ENCODE data around the gene RAB10. TPM values are rescaled to one million over a fixed set of nuclear protein-coding genes. Genes with fewer than 3 reads are reported as not detected.

RAB10 gene
- total and polyA plus RNA-seq, 4 donors = 26.6 to 52.2 (median 41.6) TPM

DNA sequence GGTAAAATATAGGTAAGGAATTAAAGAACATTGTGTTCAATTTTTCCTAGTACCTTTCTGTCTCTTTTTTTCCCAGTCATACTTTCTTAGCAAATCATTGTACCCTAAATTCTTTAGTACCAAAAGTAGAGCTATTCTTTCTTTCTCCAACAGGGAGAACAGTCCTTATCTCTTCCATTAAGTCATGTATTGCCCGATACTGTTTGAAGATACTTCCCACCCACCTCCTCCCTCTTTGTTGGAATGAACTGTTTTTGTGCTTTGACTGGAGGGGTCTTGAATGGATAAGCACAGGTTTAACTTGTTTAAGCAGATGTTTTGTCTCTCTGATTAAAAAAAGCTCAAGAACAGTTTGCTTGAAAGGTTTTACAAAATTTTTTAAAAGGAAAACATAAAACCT, 41.3 kb downstream of the RAB10 start:
- Histone ChIP-seq H3K27me3 (ENCODE audit: control insufficient read depth in 4 of 4, insufficient read depth in 4 of 4, low read length in 3 of 4) (no peaks in the 10 kb centered on the region), H3K4me3 (ENCODE audit: low read depth in 1 of 3, low read length in 3 of 3) (no peak overlapping the region), H3K9ac (ENCODE audit: low read depth in 1 of 2, low read length in 2 of 2) (no peak overlapping the region), H3K27ac (ENCODE audit: low read depth in 1 of 2, low read length in 2 of 2) (no peak overlapping the region), H3K36me3 (ENCODE audit: control insufficient read depth in 4 of 4, insufficient read depth in 3 of 4, low read depth in 1 of 4, low read length in 3 of 4) (no peaks in the 10 kb centered on the region), H3K4me1 (ENCODE audit: control insufficient read depth in 4 of 4, insufficient read depth in 4 of 4, low read length in 3 of 4) (peaks cover 8 to 20% (median 15%) of the 10 kb centered on the region in 4 donors), H3K9me3 (ENCODE audit: control insufficient read depth in 4 of 4, low read length in 3 of 4) (no peaks in the 10 kb centered on the region)
- TF ChIP-seq NR2F2 (IDR thresholded peaks at IDR 0.05) (no peak), HNF4G (IDR thresholded peaks at IDR 0.05) (no peak), YY1 (IDR thresholded peaks at IDR 0.05) (no peak), RXRA (IDR thresholded peaks at IDR 0.05) (no peak), TAF1 (conservative IDR thresholded peaks at IDR 0.05) (no peak), RAD21 (IDR thresholded peaks at IDR 0.05) (no peak), GABPA (IDR thresholded peaks at IDR 0.05 in 1 of 2, conservative IDR thresholded peaks at IDR 0.05 in 1 of 2) (no peak), EGR1 (IDR thresholded peaks at IDR 0.05; ENCODE audit: low read depth in 2 of 2) (no peak), HNF4A (conservative IDR thresholded peaks at IDR 0.05) (no peak), FOXA2 (IDR thresholded peaks at IDR 0.05) (no peak), SP1 (IDR thresholded peaks at IDR 0.05) (no peak), FOXA1 (IDR thresholded peaks at IDR 0.05) (no peak)
- TF ChIP-seq, protein P1, sequence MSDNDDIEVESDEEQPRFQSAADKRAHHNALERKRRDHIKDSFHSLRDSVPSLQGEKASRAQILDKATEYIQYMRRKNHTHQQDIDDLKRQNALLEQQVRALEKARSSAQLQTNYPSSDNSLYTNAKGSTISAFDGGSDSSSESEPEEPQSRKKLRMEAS (IDR thresholded peaks at IDR 0.05) = no peak
- TF ChIP-seq, protein P2, sequence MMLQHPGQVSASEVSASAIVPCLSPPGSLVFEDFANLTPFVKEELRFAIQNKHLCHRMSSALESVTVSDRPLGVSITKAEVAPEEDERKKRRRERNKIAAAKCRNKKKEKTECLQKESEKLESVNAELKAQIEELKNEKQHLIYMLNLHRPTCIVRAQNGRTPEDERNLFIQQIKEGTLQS (IDR thresholded peaks at IDR 0.05) = no peak
- TF ChIP-seq, protein P3, sequence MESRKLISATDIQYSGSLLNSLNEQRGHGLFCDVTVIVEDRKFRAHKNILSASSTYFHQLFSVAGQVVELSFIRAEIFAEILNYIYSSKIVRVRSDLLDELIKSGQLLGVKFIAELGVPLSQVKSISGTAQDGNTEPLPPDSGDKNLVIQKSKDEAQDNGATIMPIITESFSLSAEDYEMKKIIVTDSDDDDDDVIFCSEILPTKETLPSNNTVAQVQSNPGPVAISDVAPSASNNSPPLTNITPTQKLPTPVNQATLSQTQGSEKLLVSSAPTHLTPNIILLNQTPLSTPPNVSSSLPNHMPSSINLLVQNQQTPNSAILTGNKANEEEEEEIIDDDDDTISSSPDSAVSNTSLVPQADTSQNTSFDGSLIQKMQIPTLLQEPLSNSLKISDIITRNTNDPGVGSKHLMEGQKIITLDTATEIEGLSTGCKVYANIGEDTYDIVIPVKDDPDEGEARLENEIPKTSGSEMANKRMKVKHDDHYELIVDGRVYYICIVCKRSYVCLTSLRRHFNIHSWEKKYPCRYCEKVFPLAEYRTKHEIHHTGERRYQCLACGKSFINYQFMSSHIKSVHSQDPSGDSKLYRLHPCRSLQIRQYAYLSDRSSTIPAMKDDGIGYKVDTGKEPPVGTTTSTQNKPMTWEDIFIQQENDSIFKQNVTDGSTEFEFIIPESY (IDR thresholded peaks at IDR 0.05) = no peak
- TF ChIP-seq, protein P4, sequence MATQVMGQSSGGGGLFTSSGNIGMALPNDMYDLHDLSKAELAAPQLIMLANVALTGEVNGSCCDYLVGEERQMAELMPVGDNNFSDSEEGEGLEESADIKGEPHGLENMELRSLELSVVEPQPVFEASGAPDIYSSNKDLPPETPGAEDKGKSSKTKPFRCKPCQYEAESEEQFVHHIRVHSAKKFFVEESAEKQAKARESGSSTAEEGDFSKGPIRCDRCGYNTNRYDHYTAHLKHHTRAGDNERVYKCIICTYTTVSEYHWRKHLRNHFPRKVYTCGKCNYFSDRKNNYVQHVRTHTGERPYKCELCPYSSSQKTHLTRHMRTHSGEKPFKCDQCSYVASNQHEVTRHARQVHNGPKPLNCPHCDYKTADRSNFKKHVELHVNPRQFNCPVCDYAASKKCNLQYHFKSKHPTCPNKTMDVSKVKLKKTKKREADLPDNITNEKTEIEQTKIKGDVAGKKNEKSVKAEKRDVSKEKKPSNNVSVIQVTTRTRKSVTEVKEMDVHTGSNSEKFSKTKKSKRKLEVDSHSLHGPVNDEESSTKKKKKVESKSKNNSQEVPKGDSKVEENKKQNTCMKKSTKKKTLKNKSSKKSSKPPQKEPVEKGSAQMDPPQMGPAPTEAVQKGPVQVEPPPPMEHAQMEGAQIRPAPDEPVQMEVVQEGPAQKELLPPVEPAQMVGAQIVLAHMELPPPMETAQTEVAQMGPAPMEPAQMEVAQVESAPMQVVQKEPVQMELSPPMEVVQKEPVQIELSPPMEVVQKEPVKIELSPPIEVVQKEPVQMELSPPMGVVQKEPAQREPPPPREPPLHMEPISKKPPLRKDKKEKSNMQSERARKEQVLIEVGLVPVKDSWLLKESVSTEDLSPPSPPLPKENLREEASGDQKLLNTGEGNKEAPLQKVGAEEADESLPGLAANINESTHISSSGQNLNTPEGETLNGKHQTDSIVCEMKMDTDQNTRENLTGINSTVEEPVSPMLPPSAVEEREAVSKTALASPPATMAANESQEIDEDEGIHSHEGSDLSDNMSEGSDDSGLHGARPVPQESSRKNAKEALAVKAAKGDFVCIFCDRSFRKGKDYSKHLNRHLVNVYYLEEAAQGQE (IDR thresholded peaks at IDR 0.05) = no peak
- no peak for DNase-seq (ENCODE audit: low spot score)
- 86% methylated on average over 1 of the region's 1 CpG for WGBS

DNA sequence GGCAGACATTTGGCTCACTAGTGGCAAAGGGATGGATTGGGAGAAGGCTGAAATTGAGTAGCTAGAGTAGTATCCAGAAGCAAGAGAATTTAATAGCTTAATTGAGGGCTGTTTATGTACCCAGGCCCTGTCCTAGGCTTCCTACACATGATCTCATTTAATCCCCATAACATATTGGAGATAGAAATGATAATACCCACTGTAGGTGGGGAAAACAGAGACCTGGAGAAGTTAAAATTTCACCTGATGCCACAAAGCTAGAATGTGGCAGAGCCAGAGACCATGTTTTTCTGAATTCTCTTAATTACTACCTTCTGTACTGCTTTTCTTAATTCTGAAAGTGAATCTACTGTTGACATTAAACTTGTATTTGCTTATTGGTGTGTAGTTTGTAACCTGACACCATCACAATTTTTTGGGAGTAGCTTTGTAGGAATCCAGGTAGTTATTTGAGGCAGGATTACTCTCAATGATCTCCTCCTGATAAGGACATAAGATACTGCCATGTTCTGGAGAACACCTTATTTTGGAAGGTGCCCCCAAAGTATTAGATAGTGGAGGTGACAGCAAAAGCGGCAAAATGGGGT, 42.2 kb downstream of the RAB10 start:
- no peak overlapping the region for H3K9ac ChIP-seq (ENCODE audit: low read depth in 1 of 2, low read length in 2 of 2)
- TF ChIP-seq EGR1 (IDR thresholded peaks at IDR 0.05; ENCODE audit: low read depth in 2 of 2) (no peak), FOXA2 (IDR thresholded peaks at IDR 0.05) (no peak), NR2F2 (IDR thresholded peaks at IDR 0.05) (no peak), TAF1 (conservative IDR thresholded peaks at IDR 0.05) (no peak), YY1 (IDR thresholded peaks at IDR 0.05) (no peak), FOXA1 (IDR thresholded peaks at IDR 0.05) (no peak), SP1 (IDR thresholded peaks at IDR 0.05) (no peak), RXRA (IDR thresholded peaks at IDR 0.05) (no peak)
- TF ChIP-seq, protein P1 (IDR thresholded peaks at IDR 0.05) = no peak
- TF ChIP-seq, protein P5, sequence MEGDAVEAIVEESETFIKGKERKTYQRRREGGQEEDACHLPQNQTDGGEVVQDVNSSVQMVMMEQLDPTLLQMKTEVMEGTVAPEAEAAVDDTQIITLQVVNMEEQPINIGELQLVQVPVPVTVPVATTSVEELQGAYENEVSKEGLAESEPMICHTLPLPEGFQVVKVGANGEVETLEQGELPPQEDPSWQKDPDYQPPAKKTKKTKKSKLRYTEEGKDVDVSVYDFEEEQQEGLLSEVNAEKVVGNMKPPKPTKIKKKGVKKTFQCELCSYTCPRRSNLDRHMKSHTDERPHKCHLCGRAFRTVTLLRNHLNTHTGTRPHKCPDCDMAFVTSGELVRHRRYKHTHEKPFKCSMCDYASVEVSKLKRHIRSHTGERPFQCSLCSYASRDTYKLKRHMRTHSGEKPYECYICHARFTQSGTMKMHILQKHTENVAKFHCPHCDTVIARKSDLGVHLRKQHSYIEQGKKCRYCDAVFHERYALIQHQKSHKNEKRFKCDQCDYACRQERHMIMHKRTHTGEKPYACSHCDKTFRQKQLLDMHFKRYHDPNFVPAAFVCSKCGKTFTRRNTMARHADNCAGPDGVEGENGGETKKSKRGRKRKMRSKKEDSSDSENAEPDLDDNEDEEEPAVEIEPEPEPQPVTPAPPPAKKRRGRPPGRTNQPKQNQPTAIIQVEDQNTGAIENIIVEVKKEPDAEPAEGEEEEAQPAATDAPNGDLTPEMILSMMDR (IDR thresholded peaks at IDR 0.05; ENCODE audit: low read depth, low read length, missing input control) = no peak
- TF ChIP-seq, protein P4 (IDR thresholded peaks at IDR 0.05) = no peak

More for the DNA sequence above, 42.2 kb downstream of the RAB10 start:
- Histone ChIP-seq H3K4me3 (ENCODE audit: low read depth in 1 of 3, low read length in 3 of 3) (no peak overlapping the region), H3K9me3 (ENCODE audit: control insufficient read depth in 4 of 4, low read length in 3 of 4) (no peaks in the 10 kb centered on the region), H3K36me3 (ENCODE audit: control insufficient read depth in 4 of 4, insufficient read depth in 3 of 4, low read depth in 1 of 4, low read length in 3 of 4) (no peaks in the 10 kb centered on the region), H3K27ac (ENCODE audit: low read depth in 1 of 2, low read length in 2 of 2) (no peak overlapping the region), H3K27me3 (ENCODE audit: control insufficient read depth in 4 of 4, insufficient read depth in 4 of 4, low read length in 3 of 4) (no peaks in the 10 kb centered on the region), H3K4me1 (ENCODE audit: control insufficient read depth in 4 of 4, insufficient read depth in 4 of 4, low read length in 3 of 4) (peaks cover 8 to 20% (median 15%) of the 10 kb centered on the region in 4 donors)
- WGBS = 98% methylated on average over 1 of the region's 1 CpG
- no peak for DNase-seq (ENCODE audit: low spot score)

All from liver (tissue), 9 donors.